Measurements from ENCODE around the gene GRID2.

GRID2 gene

DNA sequence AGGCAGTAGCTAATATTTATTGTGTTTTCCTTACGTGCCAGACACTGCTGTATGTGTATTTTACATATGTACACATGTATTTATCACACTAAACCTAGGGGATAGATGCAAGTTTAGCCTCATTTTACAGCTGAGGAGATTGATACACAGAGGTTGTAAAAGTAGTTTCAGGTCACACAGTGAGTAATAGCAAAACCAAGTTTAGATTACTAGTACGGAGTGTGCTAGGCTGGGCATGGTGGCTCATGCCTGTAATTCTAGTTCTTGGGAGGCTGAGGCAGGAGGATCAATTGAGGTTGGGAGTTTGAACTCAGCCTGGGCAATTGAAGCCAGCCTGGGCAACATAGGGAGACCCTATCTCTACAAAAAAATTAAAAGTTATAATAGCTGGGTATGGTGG is 823.7 kb downstream of the GRID2 start:
- DNase-seq = no peak

DNA sequence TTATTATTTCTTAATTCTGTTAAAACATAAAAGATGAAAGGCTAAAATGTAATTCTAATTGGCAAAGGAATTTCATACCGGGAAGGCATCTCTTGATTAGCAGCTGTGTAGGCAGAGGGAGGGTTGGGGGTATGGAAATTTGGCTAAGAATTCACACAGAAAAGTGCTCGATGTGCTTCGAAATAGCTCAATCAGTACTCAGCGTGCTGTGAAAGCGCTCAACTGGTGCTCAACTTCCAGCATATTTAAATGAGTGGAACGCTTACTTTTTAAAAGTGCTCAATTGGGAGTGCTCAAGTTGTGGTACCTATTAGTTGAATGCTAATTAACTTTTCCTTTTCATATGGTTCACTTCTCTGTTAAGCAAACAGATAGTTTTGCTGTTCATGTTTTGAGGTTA is 828.9 kb downstream of the GRID2 start:
- DNase-seq = no peak

DNA sequence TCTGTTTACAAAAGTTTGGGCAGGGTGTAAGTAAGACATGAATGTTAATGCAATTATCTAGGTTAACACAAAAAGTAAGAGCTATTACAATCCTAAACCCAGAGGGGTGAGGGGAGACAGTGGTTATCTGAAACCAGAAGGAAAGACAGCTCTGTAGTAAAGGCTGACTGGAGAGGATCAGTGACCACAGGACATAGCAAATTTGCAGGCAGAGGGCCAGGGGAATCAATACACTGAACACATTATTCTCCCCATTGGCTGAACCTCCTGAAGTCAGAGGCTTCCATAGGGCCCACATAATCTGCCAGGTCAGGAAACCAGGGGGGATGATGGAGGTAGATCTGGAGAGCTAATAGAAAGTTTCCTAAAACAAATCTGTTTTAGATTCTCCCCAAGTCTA is 835.4 kb downstream of the GRID2 start:
- DNase-seq = no peak

DNA sequence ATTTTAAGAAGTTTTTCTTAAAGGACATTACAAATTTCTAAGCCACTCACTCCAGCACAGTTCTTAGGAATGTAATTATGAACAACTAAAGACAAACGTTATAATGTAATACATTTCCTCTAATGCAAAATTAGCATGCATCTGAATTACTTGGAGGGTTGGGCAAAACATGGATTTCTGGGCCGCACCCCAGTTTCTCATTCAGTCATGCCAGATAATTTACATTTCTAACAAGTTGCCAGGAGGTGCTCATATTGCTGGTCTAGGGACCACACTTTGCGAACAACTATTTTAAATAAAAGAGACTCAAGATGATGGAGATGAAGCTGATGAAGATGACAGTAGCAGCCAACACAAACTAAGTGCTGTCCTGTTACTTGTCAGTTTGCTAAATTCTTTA is 840.1 kb downstream of the GRID2 start:
- no peak for DNase-seq

DNA sequence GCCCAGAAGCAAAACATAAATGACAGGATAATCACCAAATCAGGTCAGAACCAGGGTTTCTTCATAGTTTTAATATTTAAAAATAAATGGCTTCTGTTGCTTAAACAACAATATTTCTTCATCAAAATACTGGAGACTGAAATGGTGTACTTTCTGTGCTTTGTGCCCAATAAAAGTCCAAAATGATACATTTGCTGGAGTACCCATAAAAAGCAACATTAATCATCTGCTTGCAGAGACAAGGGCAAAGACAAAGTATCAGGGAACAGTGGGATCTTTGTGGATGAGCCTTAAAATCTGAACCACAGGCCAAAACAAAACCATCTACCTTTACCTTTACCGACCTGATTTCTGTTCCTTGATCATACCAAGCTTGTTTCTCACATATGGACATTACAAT is 840.9 kb downstream of the GRID2 start:
- no peak for DNase-seq

DNA sequence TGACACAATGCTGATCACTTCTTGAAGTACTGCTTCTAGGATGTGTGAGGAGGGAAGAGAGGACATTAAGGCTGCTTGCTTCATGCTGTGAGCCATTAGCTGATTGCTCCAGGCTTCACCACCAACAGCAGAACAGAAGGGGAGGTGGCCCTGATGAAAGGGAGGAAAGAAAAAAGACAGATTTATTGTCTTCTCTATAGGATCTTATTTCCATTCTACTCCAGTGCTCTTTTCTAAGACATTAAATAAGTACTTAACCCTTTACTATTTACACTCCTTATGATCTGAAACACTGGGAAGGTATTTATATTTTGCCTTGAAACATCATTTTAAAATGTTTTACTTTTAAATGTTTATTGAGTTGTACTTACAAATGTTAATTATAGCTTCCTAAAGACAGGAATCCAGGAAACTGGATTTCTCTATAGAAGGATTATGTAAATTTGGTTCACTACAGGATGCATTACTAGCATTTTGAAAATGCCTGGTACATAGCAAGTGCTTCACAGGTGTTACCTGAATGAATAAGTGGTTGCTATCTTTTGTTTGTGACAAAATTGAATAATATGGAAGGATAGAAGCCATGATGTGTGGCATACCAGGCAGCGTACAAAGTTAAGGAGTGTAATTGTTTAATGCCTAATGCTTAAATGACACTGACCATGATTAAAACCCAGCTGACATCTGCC is 843.9 kb downstream of the GRID2 start:
- no peak for DNase-seq

DNA sequence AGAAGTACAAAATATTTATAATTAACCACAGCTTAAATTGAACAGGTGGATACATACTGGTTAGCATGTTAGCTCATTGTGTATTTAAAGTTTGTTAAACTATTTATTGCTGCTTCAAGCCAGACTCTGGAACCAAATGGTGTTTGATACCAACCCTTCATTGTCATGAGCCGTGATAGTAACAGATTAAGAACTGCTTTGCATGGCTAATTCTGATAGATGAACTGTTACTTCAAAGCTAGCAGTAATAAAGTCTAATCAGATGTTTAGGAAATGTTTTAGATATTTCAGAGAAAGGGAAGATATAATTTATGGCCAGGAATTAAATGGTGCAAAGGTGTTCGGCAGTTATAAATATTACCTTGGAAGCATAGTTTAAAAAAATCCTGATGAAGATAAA is 848.7 kb downstream of the GRID2 start:
- DNase-seq = no peak

DNA sequence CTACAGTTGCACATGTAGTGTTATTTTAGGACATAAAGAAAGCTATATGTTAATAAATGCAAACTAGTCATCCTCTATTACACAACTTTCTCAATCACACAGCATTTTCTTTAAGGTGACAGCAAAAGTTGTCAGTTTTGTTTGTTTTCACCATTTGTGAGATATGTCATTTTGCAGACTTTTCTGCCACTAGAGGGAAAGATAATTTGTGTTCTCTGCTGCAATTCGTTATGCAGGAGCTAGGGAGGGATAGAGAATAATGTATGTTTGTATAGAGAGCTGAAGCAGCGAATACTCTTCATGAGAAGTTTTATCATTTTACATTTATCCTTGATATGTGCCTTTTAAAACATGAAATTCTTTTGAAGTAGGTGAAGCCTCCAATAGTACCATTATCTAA is 854.2 kb downstream of the GRID2 start:
- no peak for DNase-seq

DNA sequence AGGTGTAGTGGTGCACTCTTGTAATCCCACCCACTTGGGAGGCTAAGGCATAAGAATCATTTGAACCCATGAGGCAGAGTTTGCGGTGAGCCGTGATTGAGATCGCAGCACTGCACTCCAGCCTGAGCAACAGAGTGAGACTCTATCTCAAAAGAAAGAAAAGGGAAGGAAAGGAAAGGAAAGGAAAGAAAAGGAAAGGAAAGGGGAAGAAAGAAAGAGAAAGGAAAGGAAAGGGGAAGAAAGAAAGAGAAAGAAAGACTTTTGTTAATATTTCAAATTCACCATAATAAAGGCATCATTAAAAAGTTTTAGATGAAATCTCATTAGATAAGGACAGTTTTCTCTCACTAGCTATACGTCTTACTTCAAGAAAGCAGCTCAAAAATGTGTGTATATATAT is 864.3 kb downstream of the GRID2 start:
- no peak for DNase-seq

DNA sequence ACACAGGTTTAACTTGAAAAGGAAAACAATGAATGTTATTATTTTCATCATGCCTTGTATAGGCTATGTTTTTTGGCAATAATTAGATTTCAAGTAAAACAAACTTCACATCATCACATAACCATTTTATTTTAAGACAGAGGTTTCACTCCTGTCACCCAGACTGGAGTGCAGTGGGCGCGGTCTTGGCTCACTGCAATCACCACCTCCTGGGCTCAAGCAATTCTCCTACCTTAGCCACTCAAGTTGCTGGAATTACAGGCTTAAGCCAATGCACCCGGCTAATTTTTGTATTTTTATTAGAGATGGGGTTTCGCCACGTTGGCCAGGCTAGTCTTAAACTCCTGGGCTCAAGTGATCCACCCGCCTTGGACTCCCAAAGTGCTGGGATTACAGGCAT is 866.2 kb downstream of the GRID2 start:
- no peak for DNase-seq

DNA sequence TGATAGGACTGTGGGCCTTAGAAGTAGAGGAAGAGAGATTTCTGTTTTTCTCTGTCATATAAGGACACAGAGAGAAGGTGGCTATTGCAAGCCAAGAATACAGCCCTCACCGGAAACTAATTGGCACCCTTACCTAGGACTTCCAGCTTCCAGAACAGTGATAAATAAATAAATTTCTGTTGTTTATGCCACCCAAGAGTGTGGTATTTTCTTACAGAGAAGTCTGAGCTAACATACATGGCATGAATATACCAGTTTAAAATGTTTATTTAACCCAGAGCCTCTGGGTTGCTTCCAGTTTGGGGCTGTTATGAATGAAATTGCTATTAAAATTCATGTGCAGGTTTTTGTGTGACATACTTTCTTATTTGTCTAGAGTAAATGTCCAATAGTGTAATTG is 870.8 kb downstream of the GRID2 start:
- DNase-seq = no peak

DNA sequence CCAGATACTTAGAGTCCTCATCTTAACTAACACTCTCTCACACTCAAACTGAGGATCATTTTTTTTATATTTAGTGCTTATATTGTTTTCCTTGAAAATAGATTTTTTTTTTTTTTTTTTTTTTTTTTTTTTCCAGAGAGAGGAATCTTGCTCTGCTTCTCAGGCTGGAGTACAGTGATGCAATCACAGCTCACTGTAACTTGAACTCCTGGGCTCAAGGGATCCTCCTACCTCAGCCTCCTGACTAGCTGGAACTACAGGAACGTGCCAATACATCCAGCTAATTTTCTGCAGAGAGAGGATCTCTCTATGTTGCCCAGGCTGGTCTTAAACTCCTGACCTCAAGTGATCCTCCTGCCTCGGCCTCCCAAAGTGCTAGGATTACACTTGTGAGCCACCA is 874.5 kb downstream of the GRID2 start:
- no peak for DNase-seq

DNA sequence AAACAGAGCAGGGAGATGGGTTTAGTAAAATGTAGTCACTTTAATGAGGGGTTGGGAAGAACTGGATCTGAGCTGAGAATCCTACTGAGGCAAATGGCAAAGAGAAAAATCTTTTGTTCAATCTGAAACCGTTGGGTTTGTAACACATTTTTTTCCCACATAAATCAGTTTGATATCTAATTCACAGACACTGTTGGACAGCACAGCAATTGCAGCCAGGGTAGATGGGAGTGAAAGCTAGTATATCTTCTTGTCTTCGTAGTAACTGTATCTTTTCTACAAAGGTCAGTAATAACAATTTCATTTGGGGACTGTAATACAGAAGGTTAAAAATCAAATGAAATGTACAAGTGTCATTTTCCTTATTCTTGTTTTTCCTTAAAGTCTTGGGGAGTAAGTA is 875.3 kb downstream of the GRID2 start:
- no peak for DNase-seq

DNA sequence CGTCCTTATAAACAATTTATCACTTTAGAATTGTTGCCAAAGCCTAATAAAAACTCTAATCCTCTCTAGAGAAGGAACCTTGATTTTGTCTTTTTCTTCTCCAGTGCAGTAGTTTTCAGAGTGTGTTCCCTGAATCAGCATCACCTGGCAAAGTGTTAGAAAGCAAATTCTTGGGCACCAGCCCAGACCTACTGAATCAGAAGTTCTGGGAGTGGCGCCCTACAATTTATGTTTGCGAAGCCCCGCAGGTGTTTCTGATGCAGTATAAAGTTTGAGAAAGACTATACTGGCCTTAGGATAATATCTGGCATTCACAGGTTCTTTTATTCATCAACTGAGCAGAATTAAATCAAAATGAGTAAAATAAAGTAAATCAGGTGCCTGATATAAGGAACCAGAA is 879.0 kb downstream of the GRID2 start:
- DNase-seq = no peak

DNA sequence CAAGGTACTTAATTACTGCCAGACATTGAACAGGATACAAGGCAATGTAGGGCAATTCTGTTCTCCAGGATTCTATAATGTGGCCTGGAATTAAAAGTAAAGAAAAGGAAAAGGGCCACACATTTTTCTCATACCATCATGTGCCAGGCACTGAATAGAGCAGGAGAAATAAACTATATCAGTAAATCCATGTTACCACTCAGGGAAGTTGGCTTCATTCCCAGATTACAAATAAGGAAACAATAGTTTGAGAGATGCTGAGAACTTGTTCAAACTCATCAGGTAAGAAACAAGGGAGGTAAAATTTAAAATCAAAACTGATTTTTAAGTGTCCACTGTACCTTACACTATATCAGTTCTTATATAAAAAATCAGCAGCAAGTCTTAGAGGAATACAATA is 879.8 kb downstream of the GRID2 start:
- DNase-seq = no peak

DNA sequence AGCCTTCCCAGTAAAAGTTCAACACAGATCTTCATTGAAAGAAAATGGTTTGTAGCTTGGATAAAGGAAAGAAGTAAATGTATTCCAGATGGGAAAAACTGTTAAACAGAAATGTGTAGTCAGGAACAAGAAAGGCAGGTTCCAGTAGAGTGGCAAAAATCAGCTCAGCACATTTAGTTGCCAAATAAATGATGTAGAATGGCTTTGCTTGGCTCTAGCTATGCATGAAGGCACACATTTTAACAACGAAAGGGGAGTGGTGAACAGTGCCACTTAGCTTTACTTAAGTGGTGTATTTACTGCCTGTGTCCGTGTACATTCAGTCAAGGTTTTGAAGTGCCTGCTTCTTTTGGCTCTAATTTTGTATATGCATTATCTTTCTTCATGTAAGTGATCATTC is 880.3 kb downstream of the GRID2 start:
- DNase-seq = no peak

DNA sequence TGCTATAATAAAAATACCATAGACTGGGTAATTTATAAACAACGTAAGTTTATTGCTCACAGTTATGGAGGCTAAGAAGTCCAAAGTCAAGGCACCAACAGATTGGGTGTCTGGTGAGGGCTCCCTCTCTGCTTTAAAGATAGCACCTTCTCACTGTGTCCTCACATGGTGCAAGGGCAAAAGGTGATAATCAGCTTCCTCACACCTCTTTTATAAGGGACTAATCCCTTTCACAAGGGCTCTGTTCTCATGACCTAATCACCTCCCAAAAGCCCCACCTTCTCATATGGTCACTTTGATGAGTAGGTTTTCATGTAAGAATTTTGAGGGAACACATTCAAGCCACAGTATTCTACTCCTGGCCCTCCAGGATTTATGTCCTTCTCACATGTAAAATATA is 883.1 kb downstream of the GRID2 start:
- DNase-seq = no peak

DNA sequence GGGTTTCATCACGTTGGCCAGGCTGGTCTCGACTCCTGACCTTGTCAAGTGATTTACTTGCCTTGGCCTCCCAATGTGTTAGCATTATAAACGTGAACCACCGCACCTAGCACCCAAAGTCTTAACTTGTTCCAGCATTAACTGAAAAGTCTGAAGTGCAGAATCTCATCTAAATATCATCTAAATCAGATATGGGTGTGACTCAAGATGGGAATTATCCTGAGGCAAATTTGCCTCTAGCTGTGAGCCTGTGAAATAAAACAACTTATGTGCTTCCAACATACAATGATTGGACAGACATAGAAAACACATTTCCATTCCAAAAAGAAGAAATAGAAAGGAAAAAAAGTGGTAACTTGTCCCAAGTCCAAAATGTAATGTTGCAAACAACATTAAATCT is 883.7 kb downstream of the GRID2 start:
- no peak for DNase-seq

DNA sequence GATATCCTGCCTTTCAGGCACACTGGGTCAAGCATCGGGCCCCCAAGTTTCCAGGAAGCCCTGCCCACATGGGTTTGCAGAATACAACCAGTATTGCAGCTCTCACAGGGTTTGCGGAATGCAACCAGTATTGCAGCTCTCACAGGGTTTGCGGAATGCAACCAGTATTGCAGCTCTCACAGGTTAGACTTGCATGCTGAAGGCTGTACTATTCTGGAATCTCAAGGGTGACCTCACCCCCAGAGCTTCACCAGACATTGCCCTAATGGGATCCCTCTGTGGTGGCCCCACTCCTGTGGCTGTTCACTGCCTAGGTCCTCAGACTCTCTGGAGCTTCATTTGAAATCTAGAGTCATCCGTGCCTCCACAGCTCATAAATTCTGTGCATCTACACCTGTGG is 884.1 kb downstream of the GRID2 start:
- DNase-seq = no peak

DNA sequence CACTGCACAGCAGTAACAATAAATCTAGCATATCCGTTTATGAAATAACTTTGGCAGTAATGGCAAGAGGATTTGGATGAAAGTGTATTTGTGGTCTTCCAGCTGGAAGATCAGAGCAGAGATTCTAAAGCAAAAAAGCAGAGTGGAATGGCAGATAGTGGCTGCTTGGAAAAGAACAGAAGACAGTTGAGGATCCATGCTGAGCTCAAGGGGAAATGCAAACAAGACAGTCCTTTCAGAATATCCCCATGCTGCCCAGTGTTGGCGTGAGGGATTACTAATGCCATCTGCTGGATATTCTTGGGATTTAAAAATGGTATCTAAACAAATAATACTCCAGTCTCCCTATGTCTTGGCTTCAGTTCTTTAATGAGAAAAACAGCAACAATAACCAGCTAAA is 895.7 kb downstream of the GRID2 start:
- DNase-seq = peak; percentile 44

DNA sequence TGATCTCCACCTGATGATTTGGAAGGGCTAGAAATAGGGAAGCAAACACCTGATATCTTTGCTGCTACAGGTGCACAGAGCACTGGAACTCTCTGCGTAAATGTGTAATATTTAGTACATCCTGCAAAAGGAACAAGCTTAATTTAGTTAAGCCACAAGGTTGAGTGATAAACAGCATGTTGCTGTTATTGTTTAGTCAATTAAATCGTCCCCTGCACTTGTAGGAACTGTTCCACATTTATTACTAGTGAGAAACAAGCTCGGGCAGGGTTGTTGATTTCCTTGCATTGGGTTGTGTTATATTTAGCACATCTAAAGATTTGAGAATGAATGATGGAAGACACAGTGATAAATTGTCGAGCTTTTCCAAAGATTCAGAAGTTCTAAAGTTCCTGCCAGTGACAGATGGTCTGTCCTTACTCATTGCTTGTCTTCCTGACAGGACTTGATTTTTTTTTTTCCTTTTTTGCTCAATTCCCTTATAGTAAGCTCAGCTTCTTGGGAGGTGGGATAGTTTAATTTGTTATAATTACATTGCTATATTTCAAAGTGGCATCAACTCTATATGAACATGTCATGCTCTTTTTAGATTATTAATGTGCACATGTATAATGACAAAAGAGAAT is 897.8 kb downstream of the GRID2 start:
- no peak for DNase-seq

DNA sequence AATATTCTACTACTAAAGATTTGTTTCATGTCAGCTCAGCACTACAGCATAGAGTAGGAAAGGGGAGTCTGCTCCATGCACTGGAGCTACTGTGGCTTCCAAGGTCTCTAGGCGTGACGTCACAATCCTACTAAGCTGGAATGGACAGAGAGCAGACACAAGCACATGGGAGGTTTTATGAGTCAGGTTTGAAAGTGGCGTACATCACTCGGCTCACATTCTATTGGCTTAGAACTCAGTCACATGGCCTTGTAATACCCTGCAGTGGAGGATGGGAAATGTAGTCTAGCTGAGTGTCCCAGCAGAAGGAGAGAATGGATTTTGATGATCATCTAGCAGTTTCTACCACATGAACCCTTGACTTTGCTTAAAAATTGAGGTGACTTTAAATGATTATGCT is 899.9 kb downstream of the GRID2 start:
- peak; percentile 5 for DNase-seq

DNA sequence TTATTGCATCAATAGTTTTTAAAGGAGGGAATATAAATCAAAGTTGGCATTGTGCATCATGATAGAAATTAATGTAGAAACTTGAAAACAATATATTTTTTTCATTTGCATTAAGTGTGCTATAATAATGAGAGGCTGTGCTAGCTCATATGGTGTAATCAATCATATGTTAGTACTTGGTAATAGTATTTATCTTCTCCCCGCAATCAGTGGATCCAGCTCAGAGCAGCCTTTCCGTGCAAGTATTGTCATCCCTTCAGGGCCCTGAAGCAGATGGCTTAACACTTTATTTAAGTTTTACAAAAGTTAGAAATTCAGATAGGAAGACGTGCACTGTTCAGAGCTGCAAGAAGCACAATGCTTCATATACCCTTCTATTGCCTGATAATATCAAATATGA is 908.5 kb downstream of the GRID2 start:
- DNase-seq = no peak

DNA sequence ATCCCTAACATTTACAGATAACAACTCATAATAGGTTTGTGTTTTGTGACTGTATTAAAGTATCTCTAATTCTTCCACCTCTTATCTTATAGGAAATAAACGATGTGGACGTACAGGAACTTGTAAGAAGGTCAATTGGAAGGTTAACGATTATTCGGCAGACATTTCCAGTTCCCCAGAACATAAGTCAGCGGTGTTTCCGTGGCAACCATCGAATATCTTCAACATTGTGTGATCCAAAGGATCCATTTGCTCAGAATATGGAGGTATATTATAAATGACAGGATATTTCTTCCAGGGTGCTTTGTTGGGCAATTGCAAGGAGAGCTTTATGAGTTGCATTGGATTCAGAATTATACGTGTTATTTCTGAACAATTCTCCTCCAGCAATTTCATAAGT is 912.9 kb downstream of the GRID2 start:
- DNase-seq = no peak

DNA sequence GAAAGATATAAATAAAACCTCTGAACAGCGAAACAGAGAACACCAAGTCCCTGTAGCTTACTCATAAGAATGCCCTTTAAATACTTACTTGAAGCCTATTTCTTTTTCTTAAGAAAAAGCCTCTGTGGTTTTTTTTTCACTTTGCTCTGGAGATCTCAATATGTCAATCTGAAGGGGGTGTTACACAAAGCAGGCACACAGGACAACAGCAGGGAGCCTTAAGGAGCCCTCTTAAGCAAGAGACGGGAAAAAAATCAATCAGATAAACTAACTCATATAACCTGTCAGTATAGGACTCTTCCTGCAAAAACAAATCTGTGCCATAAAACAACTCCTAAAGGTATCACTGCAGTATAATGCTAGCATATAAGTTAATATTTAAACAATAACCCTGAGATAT is 913.7 kb downstream of the GRID2 start:
- DNase-seq = no peak
